B cell (primary cell): ENCODE results near the gene AAK1. TPM values are rescaled to one million over a fixed set of nuclear protein-coding genes. Genes with fewer than 3 reads are reported as not detected.

ENCODE experiments used
- ATAC-seq: fragments of 200-7000 bp; cut with Tn5 transposase; one replicate; pipeline ENCODE4 v1.10.0; 2021; ENCODE audit warnings: low read depth, mild to moderate bottlenecking, moderate number of reproducible peaks, moderate library complexity
- CTCF ChIA-PET: fragments of 350-600 bp; sonication (Branson Sonifier 250); formaldehyde crosslinking; loops from one replicate; lab custom pipeline; 2021; ENCODE audit warnings: antibody characterized with exemption, inconsistent platforms; lab: Charles Lee
- POLR2A ChIA-PET: fragments of 350-600 bp; sonication (Branson Sonifier 250); formaldehyde crosslinking; loops from one replicate; lab custom pipeline; 2021; ENCODE audit warnings: antibody characterized with exemption; lab: Charles Lee
- DNase-seq: peaks from one replicate; pipeline ENCODE4 v3.0.0; 2013
- H2AFZ ChIP-seq: 2 replicates; pipeline ENCODE4 v1.6.1; 2012; ENCODE audit warnings: mild to moderate bottlenecking, low read depth, low read length; ENCODE audit not compliant: insufficient read depth, poor library complexity, severe bottlenecking
- H3K27ac ChIP-seq, 2 donors: 1 replicate in 1 of 2; 2 replicates in 1 of 2; pipeline ENCODE4 v1.5.1; 2012 to 2013; ENCODE audit warnings: low read length in 2 of 2, mild to moderate bottlenecking in 2 of 2, moderate library complexity in 1 of 2
- H3K27me3 ChIP-seq, 4 experiments: fragments of 200-600 bp in 1 of 4; sonication (generic) in 1 of 4; replicated peaks in 1 of 4; 1 replicate in 2 of 4; 2 replicates in 2 of 4; pipeline versions ENCODE4 v1.6.1 to v1.7.0; 2013 to 2016; ENCODE audit warnings: low read length in 3 of 4, mild to moderate bottlenecking in 2 of 4, mixed read lengths in 1 of 4, moderate library complexity in 1 of 4; ENCODE audit not compliant: insufficient read depth in 4 of 4, control insufficient read depth in 3 of 4; ENCODE audit errors: control extremely low read depth in 1 of 4
- H3K36me3 ChIP-seq, 2 experiments: replicated peaks in 1 of 2; 1 replicate in 1 of 2; 2 replicates in 1 of 2; pipeline versions ENCODE4 v1.6.1 to v1.7.1; 2013; ENCODE audit warnings: low read length in 1 of 2; ENCODE audit not compliant: insufficient read depth in 2 of 2, control insufficient read depth in 1 of 2; ENCODE audit errors: control extremely low read depth in 1 of 2, extremely low read depth in 1 of 2
- H3K4me1 ChIP-seq, 2 donors: fragments of 200-600 bp in 1 of 2; sonication (generic) in 1 of 2; 1 replicate in 1 of 2; 2 replicates in 1 of 2; pipeline versions ENCODE4 v1.5.1 to v1.6.1; 2013 to 2017; ENCODE audit warnings: low read length in 2 of 2; ENCODE audit not compliant: control insufficient read depth in 2 of 2, insufficient read depth in 2 of 2
- H3K4me2 ChIP-seq: replicated peaks from 2 replicates; pipeline ENCODE3; 2012; ENCODE audit warnings: mild to moderate bottlenecking, low read depth, low read length; ENCODE audit not compliant: poor library complexity, severe bottlenecking
- H3K4me3 ChIP-seq, 5 experiments: fragments of 200-600 bp in 1 of 5; sonication (generic) in 1 of 5; 1 replicate in 3 of 5; 2 replicates in 2 of 5; pipeline versions ENCODE4 v1.5.1 to v1.7.0; 2011 to 2016; ENCODE audit warnings: low read length in 4 of 5, mild to moderate bottlenecking in 4 of 5, low read depth in 2 of 5, control low read depth in 1 of 5, moderate library complexity in 1 of 5; ENCODE audit not compliant: insufficient read depth in 1 of 5; ENCODE audit errors: control extremely low read depth in 1 of 5, extremely low read depth in 1 of 5
- H3K79me2 ChIP-seq: fragments of 200-600 bp; sonication (generic); one replicate; pipeline ENCODE4 v1.6.0; 2016; ENCODE audit warnings: low read length; ENCODE audit not compliant: control insufficient read depth, insufficient read depth
- H3K9ac ChIP-seq: fragments of 200-600 bp; sonication (generic); 2 replicates; pipeline ENCODE4 v1.6.1; 2017; ENCODE audit warnings: mild to moderate bottlenecking, low read length, moderate library complexity
- H3K9me3 ChIP-seq, 3 donors: one replicate each; pipeline versions ENCODE4 v1.6.1 to v1.7.1; 2013; ENCODE audit warnings: low read length in 2 of 3; ENCODE audit not compliant: control insufficient read depth in 2 of 3, insufficient read depth in 1 of 3; ENCODE audit errors: control extremely low read depth in 1 of 3
- H4K20me1 ChIP-seq: 2 replicates; pipeline ENCODE4 v1.6.0; 2012; ENCODE audit warnings: mild to moderate bottlenecking, low read length; ENCODE audit not compliant: insufficient read depth, control insufficient read depth, poor library complexity, severe bottlenecking
- H3K27ac Mint-ChIP-seq: one replicate; pipeline ENCODE4 v1.8.0; 2021; ENCODE audit warnings: mixed read lengths
- H3K27me3 Mint-ChIP-seq: one replicate; pipeline ENCODE4 v1.8.0; 2021; ENCODE audit warnings: mixed read lengths
- H3K4me1 Mint-ChIP-seq: one replicate; pipeline ENCODE4 v1.8.0; 2021; ENCODE audit warnings: mixed read lengths
- H3K4me3 Mint-ChIP-seq: one replicate; pipeline ENCODE4 v1.8.0; 2021; ENCODE audit warnings: mixed read lengths
- H3K9me3 Mint-ChIP-seq: one replicate; pipeline ENCODE4 v1.8.0; 2022; ENCODE audit warnings: mixed read lengths; ENCODE audit not compliant: insufficient read depth
- CTCF ChIP-seq: fragments of 200-600 bp; IDR thresholded peaks from one replicate; pipeline ENCODE4 v1.8.0; 2022; ENCODE audit warnings: antibody characterized with exemption, mild to moderate bottlenecking
- EZH2 ChIP-seq: IDR thresholded peaks from 2 replicates; pipeline ENCODE4 v1.6.1; 2012; ENCODE audit warnings: borderline replicate concordance, low read depth, mild to moderate bottlenecking, moderate library complexity, low read length; ENCODE audit not compliant: insufficient read depth, poor library complexity, severe bottlenecking
- WGBS: methylation state at CpG from one replicate; pipeline ENCODE4 v1.1.5; 2013; ENCODE audit warnings: missing lambda C conversion rate; ENCODE audit not compliant: insufficient coverage; 5-methylcytosine and 5-hydroxymethylcytosine counted together
- intact Hi-C: fragments of 100-400 bp; cut with micrococcal nuclease; formaldehyde crosslinking; loops from one replicate; pipeline ENCODE4 v1.10.0; 2022
- polyA plus RNA-seq: library from polyadenylated mRNA; depleted of rRNA; stranded (reverse); fragments of >200 nt; gene quantifications from 2 replicates; pipeline ENCODE4 v1.2.3, GENCODE V29; 2012
- total RNA-seq, 2 donors: library from RNA; stranded (reverse); fragments of 120-200 nt in 1 of 2; gene quantifications; 1 replicate in 1 of 2; 2 replicates in 1 of 2; pipeline versions ENCODE4 v1.2.3 to v1.2.4, GENCODE V29; 2013 to 2022

AAK1 gene
- total and polyA plus RNA-seq, 2 donors (not counting 1 experiment from before 2014, with no cell fraction given), result 2.4 to 7.2 TPM

- H3K4me2 ChIP-seq, result no peak overlapping the region
- no peak overlapping the region for H3K9ac ChIP-seq
- Mint-ChIP-seq H3K4me1 (peaks cover 10% of the 10 kb centered on the region), H3K9me3 (no peaks in the 10 kb centered on the region), H3K27ac (no peak overlapping the region), H3K27me3 (peaks cover 2% of the 10 kb centered on the region), H3K4me3 (no peak overlapping the region)
- no peaks in the 10 kb centered on the region for H3K36me3 ChIP-seq
- peaks cover 0 to 1% (median 0%) of the 10 kb centered on the region in 3 donors for H3K9me3 ChIP-seq
- no peaks in the 10 kb centered on the region for H3K27me3 ChIP-seq
- no peak overlapping the region for H2AFZ ChIP-seq
- intact Hi-C loops, result no loop called here
- no peak overlapping the region for H3K27ac ChIP-seq
- no peak for TF ChIP-seq EZH2
- TF ChIP-seq CTCF, result no peak
- no peaks in the 10 kb centered on the region for H3K79me2 ChIP-seq
- no peak for ATAC-seq
- no peaks in the 10 kb centered on the region for H4K20me1 ChIP-seq
- 100% methylated on average over 3 of the region's 3 CpGs for WGBS
- ChIA-PET POLR2A (interaction anchor here (0.6 kb wide), 1 partner anchor 336 kb away, joined by 3 read pairs; no protein-coding TSS in a partner anchor), CTCF (no interaction called here)
- peaks cover 6% of the 10 kb centered on the region in 2 donors for H3K4me1 ChIP-seq
- no peak for DNase-seq
- H3K4me3 ChIP-seq, result no peak overlapping the region
These were observed 149.4 kb downstream of the AAK1 start for GRCh38 chr2:69494126-69494525.

GRCh38 chr2:69493268-69493667, 150.3 kb downstream of the AAK1 start:
- Mint-ChIP-seq H3K27ac (no peak overlapping the region), H3K27me3 (peaks cover 3% of the 10 kb centered on the region), H3K9me3 (no peaks in the 10 kb centered on the region), H3K4me1 (peaks cover 7% of the 10 kb centered on the region), H3K4me3 (no peak overlapping the region)
- Histone ChIP-seq H3K36me3 (no peaks in the 10 kb centered on the region), H3K4me2 (no peak overlapping the region), H3K27ac (no peak overlapping the region), H3K9me3 (peaks cover 0 to 1% (median 0%) of the 10 kb centered on the region in 3 donors), H3K9ac (no peak overlapping the region), H3K4me3 (no peak overlapping the region), H3K4me1 (no peaks in the 10 kb centered on the region), H4K20me1 (no peaks in the 10 kb centered on the region), H3K79me2 (no peaks in the 10 kb centered on the region), H2AFZ (no peak overlapping the region), H3K27me3 (no peaks in the 10 kb centered on the region)
- DNase-seq, result no peak
- no peak for ATAC-seq
- intact Hi-C loops, result no loop called here
- ChIA-PET CTCF (no interaction called here), POLR2A (no interaction called here)
- WGBS, result 100% methylated on average over 3 of the region's 6 CpGs
- TF ChIP-seq CTCF (no peak), EZH2 (no peak)
